NCI-H2171 treated with DMSO at 0.1 percent for 48 hours (cell line): ENCODE measurements around the gene C12orf57.
"Not testable (repeated sequence)": the region's sequence is repeated elsewhere in the genome, so short reads cannot be mapped to it uniquely, and the experiment has no call there.

Source experiments
- DNase-seq: peaks from one replicate; lab custom pipeline; 2025; lab: John Stamatoyannopoulos, UW

C12orf57 gene

GRCh38 chr12:6943722-6944380 is at the start of gene C12orf57, which contains the start of gene RNU7-1:
Gene C12orf57 (plus strand): TSS chr12:6944022. CDS start chr12:6944122, 100 bp downstream.
Gene RNU7-1 (plus strand): TSS chr12:6943816.
- peak; percentile 100 for DNase-seq

GRCh38 chr12:6894321-6894720 is 49.5 kb upstream of the C12orf57 start:
- DNase-seq = no peak

GRCh38 chr12:6896846-6897435 is 46.9 kb upstream of the C12orf57 start:
- peak; percentile 72 for DNase-seq

- DNase-seq = no peak
Observed at GRCh38 chr12:6899427-6899826, 44.4 kb upstream of the C12orf57 start.

GRCh38 chr12:6899837-6900519 is 43.8 kb upstream of the C12orf57 start:
- DNase-seq = peak; percentile 58

GRCh38 chr12:6902448-6902847 is 41.4 kb upstream of the C12orf57 start:
- DNase-seq = no peak

- no peak for DNase-seq
Observed at GRCh38 chr12:6903722-6904121, 40.1 kb upstream of the C12orf57 start.

GRCh38 chr12:6904280-6905276 is 39.2 kb upstream of the C12orf57 start, which contains the start of gene LRRC23:
Gene LRRC23 (plus strand): TSS chr12:6904822. CDS start chr12:6905634, 812 bp downstream.
- DNase-seq = peak; percentile 100

- no peak for DNase-seq
Observed at GRCh38 chr12:6905414-6906040, 38.3 kb upstream of the C12orf57 start.

GRCh38 chr12:6908141-6908540 is 35.7 kb upstream of the C12orf57 start:
- not testable (repeated sequence) for DNase-seq

- no peak for DNase-seq
Observed at GRCh38 chr12:6909421-6910145, 34.2 kb upstream of the C12orf57 start.

GRCh38 chr12:6912164-6912935 is 31.5 kb upstream of the C12orf57 start:
- DNase-seq = no peak

- DNase-seq = peak; percentile 99
Observed at GRCh38 chr12:6914246-6914946, 29.4 kb upstream of the C12orf57 start, which contains the start of gene ENO2. Gene ENO2 (plus strand): TSS chr12:6914580. CDS start chr12:6915833, 1,253 bp downstream.

- peak; percentile 96 for DNase-seq
Observed at GRCh38 chr12:6914947-6915788, 28.7 kb upstream of the C12orf57 start.

GRCh38 chr12:6915789-6916285 is 28.0 kb upstream of the C12orf57 start:
- DNase-seq = no peak

- no peak for DNase-seq
Observed at GRCh38 chr12:6916426-6917200, 27.2 kb upstream of the C12orf57 start.
